ENCODE measurements around the gene VPS41.

GRCh38 chr7:38881947-38882684 lies 26.9 kb downstream of the VPS41 start:
- TF ChIP-seq CTCF (IDR thresholded peaks at IDR 0.05; ENCODE audit: borderline replicate concordance, extremely low read depth, low read length, poor library complexity, severe bottlenecking) (no peak), EZH2 (IDR thresholded peaks at IDR 0.05; ENCODE audit: borderline replicate concordance, low read depth, low read length, severe bottlenecking) (no peak)

All from DND-41 (cell line).